ENCODE data around the gene CCDC169. TPM values are rescaled to one million over a fixed set of nuclear protein-coding genes. Genes with fewer than 3 reads are reported as not detected.
"Not testable (repeated sequence)": the region's sequence is repeated elsewhere in the genome, so short reads cannot be mapped to it uniquely, and the experiment has no call there.

The CCDC169 gene
- polyA plus RNA-seq, 1 donor from 2014 or later: 6.9 TPM

DNA sequence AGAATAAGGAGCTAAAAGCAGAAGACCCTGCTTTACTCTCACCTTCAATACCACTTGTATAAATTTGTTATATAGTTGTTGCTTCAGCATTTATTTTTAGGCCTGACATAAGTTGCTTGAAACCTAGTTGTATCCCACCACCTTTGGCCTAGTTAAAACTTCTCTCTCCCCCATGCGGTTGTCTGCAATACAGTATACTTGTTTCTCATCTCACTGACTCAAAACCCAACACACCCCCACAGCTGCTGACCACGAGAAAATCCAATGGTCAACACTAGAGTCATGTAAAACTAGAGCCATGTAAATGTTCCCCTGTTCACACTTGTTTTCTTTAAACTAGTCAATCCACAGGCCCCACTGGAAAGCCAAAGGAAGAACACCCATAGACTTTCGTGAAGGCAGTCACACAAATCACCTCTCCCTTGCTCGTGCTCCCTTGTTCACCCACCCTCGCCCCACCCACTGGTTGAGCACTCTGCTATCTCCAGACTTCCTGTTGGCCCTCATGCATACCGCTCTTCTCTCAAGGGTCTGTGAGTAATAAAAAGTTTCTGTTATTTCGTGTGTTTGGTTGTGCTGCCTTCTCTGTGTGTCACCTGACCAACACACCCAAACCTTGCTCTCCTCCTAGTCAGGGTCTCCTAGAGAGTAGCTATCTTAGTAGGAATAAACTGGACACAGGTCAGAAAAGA is 12.9 kb upstream of the CCDC169 start:
- Histone ChIP-seq H4K20me1 (ENCODE audit: insufficient read depth) (no peaks in the 10 kb centered on the region), H3K27me3 (ENCODE audit: insufficient read depth, low read depth, low read length) (no peaks in the 10 kb centered on the region), H3K4me2 (ENCODE audit: low read length) (no peak overlapping the region), H3F3A (ENCODE audit: insufficient read depth, low read length, poor library complexity, severe bottlenecking) (no peaks in the 10 kb centered on the region), H2AFZ (ENCODE audit: low read depth, low read length) (no peak overlapping the region), H3K9me2 (ENCODE audit: insufficient read depth, low read length) (no peaks in the 10 kb centered on the region), H3K79me2 (replicated peaks; ENCODE audit: insufficient read depth, low read length) (no peaks in the 10 kb centered on the region), H3K4me3 (ENCODE audit: low read length) (no peak overlapping the region), H3K9ac (ENCODE audit: low read length) (no peak overlapping the region), H3K27ac (ENCODE audit: low read length) (no peak overlapping the region), H3K9me3 (ENCODE audit: low read length) (no peaks in the 10 kb centered on the region), H3K36me3 (ENCODE audit: insufficient read depth, low read length) (peaks cover 16% of the 10 kb centered on the region)
- TF ChIP-seq EZH2 (IDR thresholded peaks at IDR 0.05; ENCODE audit: borderline replicate concordance, insufficient read depth, low read length, poor library complexity, severe bottlenecking): no peak
- TF ChIP-seq, protein P1, sequence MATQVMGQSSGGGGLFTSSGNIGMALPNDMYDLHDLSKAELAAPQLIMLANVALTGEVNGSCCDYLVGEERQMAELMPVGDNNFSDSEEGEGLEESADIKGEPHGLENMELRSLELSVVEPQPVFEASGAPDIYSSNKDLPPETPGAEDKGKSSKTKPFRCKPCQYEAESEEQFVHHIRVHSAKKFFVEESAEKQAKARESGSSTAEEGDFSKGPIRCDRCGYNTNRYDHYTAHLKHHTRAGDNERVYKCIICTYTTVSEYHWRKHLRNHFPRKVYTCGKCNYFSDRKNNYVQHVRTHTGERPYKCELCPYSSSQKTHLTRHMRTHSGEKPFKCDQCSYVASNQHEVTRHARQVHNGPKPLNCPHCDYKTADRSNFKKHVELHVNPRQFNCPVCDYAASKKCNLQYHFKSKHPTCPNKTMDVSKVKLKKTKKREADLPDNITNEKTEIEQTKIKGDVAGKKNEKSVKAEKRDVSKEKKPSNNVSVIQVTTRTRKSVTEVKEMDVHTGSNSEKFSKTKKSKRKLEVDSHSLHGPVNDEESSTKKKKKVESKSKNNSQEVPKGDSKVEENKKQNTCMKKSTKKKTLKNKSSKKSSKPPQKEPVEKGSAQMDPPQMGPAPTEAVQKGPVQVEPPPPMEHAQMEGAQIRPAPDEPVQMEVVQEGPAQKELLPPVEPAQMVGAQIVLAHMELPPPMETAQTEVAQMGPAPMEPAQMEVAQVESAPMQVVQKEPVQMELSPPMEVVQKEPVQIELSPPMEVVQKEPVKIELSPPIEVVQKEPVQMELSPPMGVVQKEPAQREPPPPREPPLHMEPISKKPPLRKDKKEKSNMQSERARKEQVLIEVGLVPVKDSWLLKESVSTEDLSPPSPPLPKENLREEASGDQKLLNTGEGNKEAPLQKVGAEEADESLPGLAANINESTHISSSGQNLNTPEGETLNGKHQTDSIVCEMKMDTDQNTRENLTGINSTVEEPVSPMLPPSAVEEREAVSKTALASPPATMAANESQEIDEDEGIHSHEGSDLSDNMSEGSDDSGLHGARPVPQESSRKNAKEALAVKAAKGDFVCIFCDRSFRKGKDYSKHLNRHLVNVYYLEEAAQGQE (IDR thresholded peaks at IDR 0.05; ENCODE audit: borderline replicate concordance): no peak
- TF ChIP-seq POLR2AphosphoS5 (IDR thresholded peaks at IDR 0.05): no peak
- no peak for TF ChIP-seq MXI1 (conservative IDR thresholded peaks at IDR 0.05; ENCODE audit: poor library complexity, severe bottlenecking)
- no peak for TF ChIP-seq CTCF (IDR thresholded peaks at IDR 0.05; ENCODE audit: poor library complexity, severe bottlenecking)
- no peak for TF ChIP-seq TAF1 (IDR thresholded peaks at IDR 0.05; ENCODE audit: low read depth)
- TF ChIP-seq SMC3 (conservative IDR thresholded peaks at IDR 0.05; ENCODE audit: poor library complexity): no peak
- no peak for TF ChIP-seq EP300 (conservative IDR thresholded peaks at IDR 0.05; ENCODE audit: poor library complexity, severe bottlenecking)
- no peak for TF ChIP-seq RAD21 (conservative IDR thresholded peaks at IDR 0.05)

DNA sequence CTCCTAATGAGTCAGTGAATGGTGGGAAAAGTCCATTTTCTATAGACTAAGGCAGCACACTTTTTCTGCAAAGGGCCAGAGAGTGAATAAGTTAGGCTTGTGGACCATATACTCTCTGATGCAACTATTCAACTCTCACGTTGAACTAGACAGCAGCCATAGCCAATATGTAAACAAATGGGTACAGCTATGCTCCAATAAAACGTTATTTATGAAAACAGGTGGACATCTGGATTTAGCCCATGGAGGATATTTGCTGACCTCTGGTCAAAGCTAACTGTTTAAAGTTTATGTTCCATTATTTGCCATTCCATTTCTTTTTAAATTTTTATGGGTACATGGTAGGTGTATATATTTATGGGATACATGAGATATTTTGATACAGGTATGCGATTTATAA is 4.7 kb upstream of the CCDC169 start:
- TF ChIP-seq POLR2AphosphoS5 (IDR thresholded peaks at IDR 0.05): no peak
- TF ChIP-seq TAF1 (IDR thresholded peaks at IDR 0.05; ENCODE audit: low read depth): no peak
- no peak for TF ChIP-seq EP300 (conservative IDR thresholded peaks at IDR 0.05; ENCODE audit: poor library complexity, severe bottlenecking)
- TF ChIP-seq RAD21 (conservative IDR thresholded peaks at IDR 0.05): no peak
- TF ChIP-seq, protein P1 (IDR thresholded peaks at IDR 0.05; ENCODE audit: borderline replicate concordance): no peak
- no peak for TF ChIP-seq MXI1 (conservative IDR thresholded peaks at IDR 0.05; ENCODE audit: poor library complexity, severe bottlenecking)
- no peak for TF ChIP-seq SMC3 (conservative IDR thresholded peaks at IDR 0.05; ENCODE audit: poor library complexity)
- no peak for TF ChIP-seq EZH2 (IDR thresholded peaks at IDR 0.05; ENCODE audit: borderline replicate concordance, insufficient read depth, low read length, poor library complexity, severe bottlenecking)
- TF ChIP-seq CTCF (IDR thresholded peaks at IDR 0.05; ENCODE audit: poor library complexity, severe bottlenecking): no peak

DNA sequence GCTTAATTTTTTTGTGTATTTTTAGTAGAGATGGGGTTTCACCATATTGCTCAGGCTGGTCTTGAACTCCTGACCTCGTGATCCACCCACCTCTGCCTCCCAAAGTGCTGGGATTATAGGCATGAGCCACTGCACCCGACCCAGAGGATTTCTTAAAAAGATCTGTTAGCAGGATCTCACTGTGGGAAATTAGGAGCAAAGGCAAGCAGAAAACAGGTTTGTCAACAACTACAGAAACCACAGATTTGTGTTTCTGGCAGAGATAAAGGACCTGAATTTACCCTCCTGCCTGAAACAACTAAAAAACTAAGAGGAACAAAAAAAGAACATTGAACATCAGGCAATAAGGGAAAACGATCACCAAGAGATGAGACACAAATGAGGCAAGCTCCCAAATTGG is 1.9 kb upstream of the CCDC169 start:
- not testable (repeated sequence) for H3K9me3 ChIP-seq (ENCODE audit: low read length); H3K9me2 ChIP-seq (ENCODE audit: insufficient read depth, low read length); H2AFZ ChIP-seq (ENCODE audit: low read depth, low read length); H3K27ac ChIP-seq (ENCODE audit: low read length); H3F3A ChIP-seq (ENCODE audit: insufficient read depth, low read length, poor library complexity, severe bottlenecking); H3K79me2 ChIP-seq (replicated peaks; ENCODE audit: insufficient read depth, low read length); H4K20me1 ChIP-seq (ENCODE audit: insufficient read depth); H3K4me2 ChIP-seq (ENCODE audit: low read length); H3K36me3 ChIP-seq (ENCODE audit: insufficient read depth, low read length); H3K4me3 ChIP-seq (ENCODE audit: low read length); H3K9ac ChIP-seq (ENCODE audit: low read length)
- H3K27me3 ChIP-seq (ENCODE audit: insufficient read depth, low read depth, low read length): peaks cover 26% of the 10 kb centered on the region

More for the DNA sequence above, 4.7 kb upstream of the CCDC169 start:
- no peak overlapping the region for H3K9ac ChIP-seq (ENCODE audit: low read length)
- H3K27ac ChIP-seq (ENCODE audit: low read length): no peak overlapping the region
- no peaks in the 10 kb centered on the region for H3K79me2 ChIP-seq (replicated peaks; ENCODE audit: insufficient read depth, low read length)
- no peaks in the 10 kb centered on the region for H3K9me3 ChIP-seq (ENCODE audit: low read length)
- no peak overlapping the region for H3K4me2 ChIP-seq (ENCODE audit: low read length)
- H3K27me3 ChIP-seq (ENCODE audit: insufficient read depth, low read depth, low read length): peaks cover 18% of the 10 kb centered on the region
- no peaks in the 10 kb centered on the region for H3F3A ChIP-seq (ENCODE audit: insufficient read depth, low read length, poor library complexity, severe bottlenecking)
- no peaks in the 10 kb centered on the region for H3K9me2 ChIP-seq (ENCODE audit: insufficient read depth, low read length)
- no peaks in the 10 kb centered on the region for H4K20me1 ChIP-seq (ENCODE audit: insufficient read depth)
- H3K36me3 ChIP-seq (ENCODE audit: insufficient read depth, low read length): no peaks in the 10 kb centered on the region
- H3K4me3 ChIP-seq (ENCODE audit: low read length): no peak overlapping the region
- H2AFZ ChIP-seq (ENCODE audit: low read depth, low read length): no peak overlapping the region

Data from neural cell (in vitro differentiated cells).